ENCODE results near the gene GDI1. TPM values are rescaled to one million over a fixed set of nuclear protein-coding genes. Genes with fewer than 3 reads are reported as not detected.

GDI1 gene
- total and polyA plus RNA-seq, 9 of the 15 experiments (the other 6 are each of a cell fraction or from before 2014, with no cell fraction given) = 0.97 to 82.6 (median 37.5) TPM

DNA sequence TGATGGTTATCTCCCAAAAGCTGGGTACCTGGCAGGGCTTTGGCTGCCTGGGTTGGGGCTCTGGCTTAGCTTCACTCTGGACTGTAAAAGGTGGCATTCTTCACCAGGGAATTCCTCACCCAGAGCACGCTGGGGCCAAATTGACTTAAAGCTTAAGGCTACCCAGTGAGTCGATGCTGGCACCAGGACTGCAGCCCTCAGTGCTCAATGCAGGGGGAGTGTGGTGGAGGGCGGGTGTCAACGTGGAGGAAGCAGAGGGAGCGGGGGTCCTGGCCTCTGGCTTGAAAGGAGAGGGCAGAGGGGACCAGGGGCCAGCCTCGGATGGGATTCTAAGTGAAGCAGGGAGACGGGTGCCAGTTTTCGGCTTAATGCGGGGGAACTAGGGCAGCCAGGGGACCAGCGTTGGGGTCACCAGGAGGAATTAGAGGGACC lies 6.5 kb downstream of the GDI1 start:
- H3K4me3 ChIP-seq = peak overlapping the region; percentile 76
- peaks cover 66% of the 10 kb centered on the region; the same call in 2 of the 3 replicates for H3K36me3 ChIP-seq (ENCODE audit: control insufficient read depth, insufficient read depth, low read length)
- no TSS peak for BruUV-seq (replicated peaks)
- H3K9me1 ChIP-seq (ENCODE audit: control insufficient read depth, insufficient read depth, low read length) = peaks cover 3% of the 10 kb centered on the region
- no peak overlapping the region for H2AFZ ChIP-seq (ENCODE audit: low read depth, low read length)
- H3K27ac ChIP-seq (ENCODE audit: extremely low read depth, low read depth, low read length) = peak overlapping the region; percentile 56; the same call in 2 of the 3 replicates
- FAIRE-seq (no peak), DNase-seq (ENCODE audit: extremely low read depth in 1 of 4, low spot score in 3 of 4) (no peak), ATAC-seq (peak; percentile 11)
- TF ChIP-seq, protein P1, sequence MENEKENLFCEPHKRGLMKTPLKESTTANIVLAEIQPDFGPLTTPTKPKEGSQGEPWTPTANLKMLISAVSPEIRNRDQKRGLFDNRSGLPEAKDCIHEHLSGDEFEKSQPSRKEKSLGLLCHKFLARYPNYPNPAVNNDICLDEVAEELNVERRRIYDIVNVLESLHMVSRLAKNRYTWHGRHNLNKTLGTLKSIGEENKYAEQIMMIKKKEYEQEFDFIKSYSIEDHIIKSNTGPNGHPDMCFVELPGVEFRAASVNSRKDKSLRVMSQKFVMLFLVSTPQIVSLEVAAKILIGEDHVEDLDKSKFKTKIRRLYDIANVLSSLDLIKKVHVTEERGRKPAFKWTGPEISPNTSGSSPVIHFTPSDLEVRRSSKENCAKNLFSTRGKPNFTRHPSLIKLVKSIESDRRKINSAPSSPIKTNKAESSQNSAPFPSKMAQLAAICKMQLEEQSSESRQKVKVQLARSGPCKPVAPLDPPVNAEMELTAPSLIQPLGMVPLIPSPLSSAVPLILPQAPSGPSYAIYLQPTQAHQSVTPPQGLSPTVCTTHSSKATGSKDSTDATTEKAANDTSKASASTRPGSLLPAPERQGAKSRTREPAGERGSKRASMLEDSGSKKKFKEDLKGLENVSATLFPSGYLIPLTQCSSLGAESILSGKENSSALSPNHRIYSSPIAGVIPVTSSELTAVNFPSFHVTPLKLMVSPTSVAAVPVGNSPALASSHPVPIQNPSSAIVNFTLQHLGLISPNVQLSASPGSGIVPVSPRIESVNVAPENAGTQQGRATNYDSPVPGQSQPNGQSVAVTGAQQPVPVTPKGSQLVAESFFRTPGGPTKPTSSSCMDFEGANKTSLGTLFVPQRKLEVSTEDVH (IDR thresholded peaks at IDR 0.05; ENCODE audit: low read depth, partially characterized antibody) = peak; percentile 36
- TF ChIP-seq SRSF3 (IDR thresholded peaks at IDR 0.05; ENCODE audit: insufficient read depth, low read length) (no peak), SUPT5H (IDR thresholded peaks at IDR 0.05) (peak; percentile 44; the same call in 1 of the 2 replicates)
- CTCF ChIA-PET (ENCODE audit: low intra/inter-chr PET ratio) = no interaction called here
- POLR2A ChIA-PET = interaction anchor here (0.7 to 1.1 kb wide), 2 partner anchors 82 to 84 kb away, joined by 3 read pairs; no protein-coding TSS in a partner anchor
- peak overlapping the region; percentile 50 to 81; a peak in 3 of 4 replicates for H3K9ac ChIP-seq (ENCODE audit: insufficient read depth in 1 of 2, low read depth in 2 of 2, low read length in 2 of 2)
- 0 out of 2 replicates have a peak, but pooled peaks cover 4% of the 10 kb centered on the region for H4K20me1 ChIP-seq (replicated peaks; ENCODE audit: control insufficient read depth, insufficient read depth, low read length)
- H3K9me3 ChIP-seq (replicated peaks; ENCODE audit: control insufficient read depth, insufficient read depth, low read depth, low read length) = no peaks in the 10 kb centered on the region
- H3K4me2 ChIP-seq (ENCODE audit: insufficient read depth, low read length) = peak overlapping the region; percentile 68
- intact Hi-C loops (cut with micrococcal nuclease) (no loop called here), in situ Hi-C loops (cut with MboI) (no loop called here)
- 33% methylated on average over 10 of the region's 10 CpGs for WGBS (ENCODE audit: insufficient coverage, low coverage, missing lambda C conversion rate)
- H3K4me1 ChIP-seq (replicated peaks in 1 of 2; ENCODE audit: control insufficient read depth in 2 of 2, insufficient read depth in 2 of 2, low read length in 2 of 2) = peaks cover 9 to 40% of the 10 kb centered on the region in 2 experiments; a peak in 4 of 5 replicates
- no peaks in the 10 kb centered on the region for H3K27me3 ChIP-seq (ENCODE audit: control insufficient read depth in 2 of 2, insufficient read depth in 2 of 2, low read length in 2 of 2)
- H3K79me2 ChIP-seq (ENCODE audit: control insufficient read depth, insufficient read depth, low read length) = peaks cover 25% of the 10 kb centered on the region
